Neural progenitor cell (in vitro differentiated cells): ENCODE results near the gene RAB6D.

Source experiments
- CTCF ChIP-seq: fragments of 200-600 bp; sonication (generic); IDR thresholded peaks from 2 replicates; pipeline ENCODE4 v1.5.1; 2017; ENCODE audit warnings: antibody characterized with exemption, mild to moderate bottlenecking
- EZH2 ChIP-seq: fragments of 200-600 bp; sonication (generic); IDR thresholded peaks from 2 replicates; pipeline ENCODE4 v1.6.1; 2017; ENCODE audit warnings: antibody characterized with exemption, mild to moderate bottlenecking, moderate library complexity
- EZH2phosphoT487 ChIP-seq: fragments of 200-600 bp; sonication (generic); IDR thresholded peaks from 2 replicates; pipeline ENCODE4 v1.6.1; 2017; ENCODE audit warnings: antibody characterized with exemption

GRCh38 chr2:131408207-131408606 lies 44.2 kb upstream of the RAB6D start:
- TF ChIP-seq CTCF (no peak), EZH2 (no peak), EZH2phosphoT487 (no peak)
